Activated CD8-positive, alpha-beta memory T cell treated with anti-CD3 and anti-CD28 coated beads for 48 hours (primary cell): ENCODE measurements around the gene ADAMTS17.
"Not testable (repeated sequence)": the region's sequence is repeated elsewhere in the genome, so short reads cannot be mapped to it uniquely, and the experiment has no call there.

Experiments used
- DNase-seq, 3 experiments: peaks; one replicate each; pipeline ENCODE4 v3.0.0-alpha.2; 2020; ENCODE audit warnings: low read depth in 2 of 3, low spot score in 2 of 3

Gene ADAMTS17

DNA sequence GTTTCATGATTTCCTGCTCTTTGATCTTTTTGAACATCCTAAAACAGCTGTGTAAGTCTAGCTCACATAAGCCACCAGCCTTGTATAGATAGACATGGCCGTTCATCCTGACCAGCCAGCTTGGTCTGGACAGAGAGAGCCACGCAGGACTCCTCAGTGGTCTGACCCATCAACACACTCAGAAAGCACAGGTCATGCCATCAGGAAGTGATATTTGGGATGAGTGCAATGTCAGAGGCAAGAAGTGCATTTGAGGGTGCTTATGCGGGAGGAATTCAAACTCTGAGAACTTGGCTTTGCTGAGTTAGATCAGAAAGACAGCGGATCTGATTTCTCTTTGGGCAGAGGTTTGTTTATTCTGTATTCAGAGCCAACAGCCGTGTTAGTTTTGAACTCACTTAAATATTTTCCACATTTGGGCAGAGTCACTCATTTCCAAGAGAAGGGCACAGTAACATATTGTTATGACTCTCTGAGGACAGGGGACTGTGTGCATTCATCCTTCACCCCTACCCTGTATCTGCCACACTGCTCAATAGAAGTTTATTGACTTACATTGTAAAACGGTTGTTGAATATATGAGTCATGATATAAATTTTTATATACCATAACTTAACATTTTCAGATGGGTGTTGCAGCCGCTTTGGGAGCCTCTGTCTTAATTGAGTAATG lies 383.2 kb downstream of the ADAMTS17 start:
- no peak for DNase-seq

DNA sequence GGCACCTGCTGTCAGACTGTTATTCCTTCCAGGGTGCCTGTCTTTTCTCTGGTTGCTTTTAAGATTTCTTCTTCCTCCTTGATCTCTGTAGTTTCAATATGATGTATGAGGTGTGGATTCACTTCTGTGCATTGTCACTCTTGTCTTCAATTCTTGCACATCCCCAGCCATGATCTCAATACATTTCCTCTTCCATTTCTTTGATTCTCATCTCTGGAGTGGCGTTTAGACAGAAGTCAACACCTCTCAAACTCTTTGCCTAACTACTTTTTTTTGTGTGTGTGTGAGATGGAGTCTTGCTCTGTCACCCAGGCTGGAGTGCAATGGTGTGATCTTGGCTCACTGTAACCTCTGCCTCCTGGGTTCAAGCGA lies 384.1 kb downstream of the ADAMTS17 start:
- DNase-seq = no peak

DNA sequence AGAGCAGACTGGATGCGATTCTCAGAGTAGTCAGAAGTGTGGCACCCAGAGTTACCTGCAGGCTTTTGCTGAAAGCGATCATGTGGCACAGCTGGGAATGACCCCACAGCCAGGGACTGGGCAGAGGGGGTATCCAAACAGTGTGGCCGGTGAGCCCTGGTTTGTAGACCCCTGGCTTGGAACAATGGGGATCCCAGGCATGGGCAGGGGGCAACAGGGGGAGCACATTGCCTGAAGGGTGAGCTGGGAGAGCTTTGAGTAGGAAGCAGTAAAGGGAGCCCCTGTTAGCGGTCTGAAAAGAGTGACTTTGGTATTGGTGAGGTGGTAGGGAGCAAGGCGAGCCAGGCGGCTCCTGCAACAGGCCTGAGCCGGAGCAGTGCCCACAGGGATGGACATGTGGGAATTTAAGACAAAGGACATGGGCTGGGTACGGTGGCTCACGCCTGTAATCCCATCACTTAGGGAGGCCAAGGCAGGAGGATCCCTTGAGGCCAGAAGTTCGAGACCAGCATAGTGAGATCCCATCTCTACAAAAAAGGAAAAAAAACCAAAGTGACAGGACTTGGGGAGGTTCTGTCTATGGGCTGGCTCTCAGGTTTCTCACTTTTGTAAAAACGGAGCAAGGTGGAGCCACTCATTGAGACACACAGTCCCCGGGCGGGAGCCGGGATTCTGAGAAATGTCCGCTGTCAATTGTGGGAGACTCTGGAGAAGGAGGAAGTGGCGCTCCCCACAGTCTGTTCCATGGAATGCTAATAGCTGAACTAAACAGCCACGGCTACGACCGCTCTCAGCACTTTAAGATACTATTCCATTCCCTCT lies 384.7 kb downstream of the ADAMTS17 start:
- no peak for DNase-seq

DNA sequence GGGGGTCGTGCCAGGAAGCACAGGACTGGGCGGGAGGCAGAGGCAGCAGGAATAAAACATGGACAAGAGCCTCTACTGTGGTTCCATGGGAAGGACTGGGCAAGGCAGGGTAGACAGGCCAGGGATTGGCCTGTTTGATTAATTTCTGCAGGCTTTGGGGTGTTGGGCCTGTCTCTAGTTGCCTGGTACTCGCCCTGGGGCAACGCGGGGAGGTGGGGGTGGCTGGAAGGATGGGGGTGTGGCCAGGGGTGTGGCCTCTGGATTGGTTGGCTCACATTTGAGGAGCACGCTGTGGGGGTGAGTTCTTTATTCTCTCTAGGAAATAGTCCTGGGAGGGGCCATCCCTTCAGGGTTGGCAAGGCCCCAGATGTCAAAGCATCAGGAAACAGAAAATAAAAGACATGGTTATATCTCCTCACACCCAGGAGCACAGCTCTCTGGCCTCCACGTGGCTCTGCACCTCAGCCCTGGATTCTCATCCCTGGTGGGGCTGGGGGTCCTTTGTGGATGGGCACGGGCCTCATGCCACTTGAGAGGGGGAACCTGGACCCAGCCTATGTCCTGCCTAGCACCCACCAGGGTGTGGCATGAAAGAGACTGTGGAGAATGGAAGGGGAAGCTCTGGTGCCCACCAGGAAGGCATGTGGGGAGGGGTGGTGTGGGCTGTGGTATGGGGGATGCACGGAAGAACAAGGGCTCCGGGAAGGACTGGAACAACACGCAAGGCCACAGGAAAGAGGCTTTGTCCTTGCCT lies 385.6 kb downstream of the ADAMTS17 start:
- DNase-seq = no peak

DNA sequence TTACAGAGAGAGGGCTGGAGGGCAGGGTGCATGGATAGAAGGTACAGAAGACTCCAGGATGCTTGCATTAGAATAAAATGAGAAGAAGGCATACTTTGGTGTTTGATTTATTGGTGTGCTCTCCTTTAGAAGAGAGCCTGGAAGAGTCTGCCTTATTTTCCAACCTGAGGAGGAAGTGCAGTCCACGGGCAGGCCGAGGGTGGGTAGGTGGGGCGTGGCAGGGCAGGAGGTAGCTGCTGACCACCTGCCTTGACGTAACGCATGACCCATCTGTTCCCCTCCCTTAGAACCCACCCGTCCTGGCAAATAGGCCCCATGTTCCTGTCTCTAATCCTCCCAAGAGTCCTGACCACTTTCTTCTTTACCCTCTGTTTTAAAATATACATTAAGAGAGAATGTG lies 386.2 kb downstream of the ADAMTS17 start:
- DNase-seq = no peak

DNA sequence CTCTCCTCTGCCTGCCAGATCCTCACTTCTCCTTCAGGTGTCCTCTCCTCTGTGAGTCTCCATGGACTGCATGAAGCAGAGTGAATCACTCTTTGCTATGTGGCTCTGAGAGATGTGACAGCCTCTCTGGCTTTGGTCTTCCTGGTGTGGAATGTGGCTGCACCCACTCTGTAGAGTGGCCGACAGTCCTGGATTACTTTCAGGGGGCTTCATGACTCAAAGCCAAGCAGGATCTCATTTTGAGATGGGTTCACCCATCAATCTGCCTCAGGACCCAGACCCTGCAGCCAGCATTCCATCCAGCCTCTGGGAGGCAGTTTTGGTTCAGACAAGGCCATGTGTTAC lies 386.6 kb downstream of the ADAMTS17 start:
- no peak for DNase-seq

DNA sequence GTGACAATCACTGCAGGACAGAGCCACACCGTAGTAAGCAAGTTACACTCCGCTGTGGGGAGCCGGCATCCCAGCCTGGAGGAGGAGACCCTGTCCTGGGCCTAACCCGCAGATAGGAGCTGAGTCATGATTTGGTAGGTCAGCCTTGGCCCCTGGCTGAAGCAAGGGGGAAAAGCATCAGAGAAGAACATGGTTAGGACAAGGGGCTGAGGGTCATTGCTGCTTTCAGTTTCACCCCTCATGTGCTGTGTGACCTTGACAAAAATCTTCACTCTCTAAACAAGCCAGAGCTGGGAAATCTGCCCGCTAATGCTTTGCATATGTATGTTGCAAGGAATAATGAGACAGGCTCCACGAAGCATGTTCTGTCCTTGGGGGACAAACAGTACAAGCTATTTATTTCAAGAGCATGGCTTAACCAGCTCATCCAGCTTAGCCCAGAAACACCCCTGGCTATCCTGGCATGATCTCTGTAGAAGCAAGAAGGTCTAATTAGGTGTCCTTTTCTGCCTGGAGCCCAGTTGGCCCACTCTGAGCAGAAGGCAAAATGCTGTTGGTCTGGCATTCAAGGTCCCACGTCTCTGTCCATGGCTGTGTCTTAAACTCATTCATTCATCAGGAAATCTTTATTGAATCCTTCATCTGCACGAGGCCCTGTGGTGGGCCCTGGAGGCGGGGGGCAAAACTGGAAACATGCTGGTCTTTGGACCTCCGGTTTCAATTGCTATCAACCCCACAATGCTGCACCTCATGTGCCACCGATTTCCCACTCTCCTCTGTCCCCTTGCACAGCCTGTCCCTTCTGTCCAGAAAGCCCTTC lies 387.2 kb downstream of the ADAMTS17 start:
- DNase-seq = no peak

DNA sequence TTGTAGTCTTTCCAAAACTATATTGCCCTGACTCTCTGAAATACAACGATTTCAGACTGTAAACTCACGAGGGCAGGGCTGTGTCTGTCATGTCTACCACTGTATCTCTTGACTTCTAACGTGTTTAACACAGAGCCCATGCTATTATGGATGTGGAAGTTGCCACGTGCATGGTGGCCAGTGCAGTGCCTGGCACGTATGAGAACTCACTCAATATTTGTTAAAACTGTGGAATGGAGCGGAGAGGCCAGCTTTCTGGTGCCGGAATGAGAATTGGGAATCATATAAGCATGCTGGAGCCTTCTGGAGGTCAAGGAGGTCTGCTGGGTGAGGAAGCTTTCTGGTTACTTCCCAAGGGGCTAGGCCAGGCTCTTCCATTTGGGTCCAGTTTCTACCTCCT lies 387.9 kb downstream of the ADAMTS17 start:
- no peak for DNase-seq

DNA sequence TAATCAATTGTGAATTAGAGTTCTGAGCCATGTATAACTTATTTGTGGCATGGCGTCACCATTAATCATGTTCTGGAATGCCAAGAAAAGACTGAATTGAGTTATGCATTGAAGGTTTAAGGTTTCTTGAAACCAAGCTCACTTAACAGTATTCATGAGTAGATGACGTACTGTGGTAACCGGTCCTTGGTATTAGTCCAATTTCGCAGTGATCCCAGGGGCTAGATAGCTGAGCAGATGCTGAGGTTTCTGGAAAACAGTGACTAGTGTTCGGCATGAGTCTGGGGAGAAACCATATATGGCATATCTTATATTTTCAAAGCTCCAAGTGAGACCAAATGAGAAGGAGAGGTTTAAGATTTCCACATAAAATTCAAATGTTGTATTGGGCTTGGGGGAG lies 390.3 kb downstream of the ADAMTS17 start:
- DNase-seq = no peak

DNA sequence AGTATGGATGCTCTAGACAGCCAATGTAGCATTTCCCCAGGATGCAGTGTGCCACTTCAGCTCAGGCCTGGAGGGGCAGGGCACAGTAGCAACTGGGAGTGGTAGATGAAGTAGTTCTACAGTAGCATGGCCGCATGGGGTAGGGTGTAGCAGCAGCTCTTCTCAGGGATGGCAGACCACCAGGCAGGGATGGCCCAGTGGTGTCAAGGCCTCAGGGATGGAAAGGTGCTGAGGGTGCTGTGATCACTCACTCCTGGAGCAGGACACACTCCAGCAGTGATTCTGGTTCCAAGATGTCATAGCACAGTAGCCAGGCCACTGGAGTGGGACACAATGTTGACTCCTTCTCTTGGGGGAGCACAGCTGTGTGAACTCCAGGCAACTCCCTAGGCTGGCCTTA lies 397.6 kb downstream of the ADAMTS17 start:
- no peak for DNase-seq

DNA sequence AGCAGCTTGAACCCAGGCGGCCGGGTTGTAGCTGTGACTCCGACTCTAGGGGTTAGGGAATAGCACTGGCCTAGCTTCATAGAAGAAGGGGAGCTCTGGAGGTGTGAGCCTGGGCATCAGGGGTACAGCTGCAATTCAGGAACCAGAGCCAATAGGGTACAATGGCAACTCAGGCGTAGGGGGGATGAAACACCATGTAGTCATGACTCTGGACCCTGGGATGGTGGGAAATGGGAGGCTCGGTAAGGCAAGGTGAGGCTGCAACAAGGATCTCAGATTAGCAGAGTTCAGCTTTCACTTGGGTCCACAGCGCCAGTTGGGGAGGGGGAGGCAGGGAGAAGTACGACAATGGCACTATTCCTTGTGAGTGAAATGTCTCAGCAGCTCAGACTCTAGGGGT lies 398.3 kb downstream of the ADAMTS17 start:
- DNase-seq = no peak

DNA sequence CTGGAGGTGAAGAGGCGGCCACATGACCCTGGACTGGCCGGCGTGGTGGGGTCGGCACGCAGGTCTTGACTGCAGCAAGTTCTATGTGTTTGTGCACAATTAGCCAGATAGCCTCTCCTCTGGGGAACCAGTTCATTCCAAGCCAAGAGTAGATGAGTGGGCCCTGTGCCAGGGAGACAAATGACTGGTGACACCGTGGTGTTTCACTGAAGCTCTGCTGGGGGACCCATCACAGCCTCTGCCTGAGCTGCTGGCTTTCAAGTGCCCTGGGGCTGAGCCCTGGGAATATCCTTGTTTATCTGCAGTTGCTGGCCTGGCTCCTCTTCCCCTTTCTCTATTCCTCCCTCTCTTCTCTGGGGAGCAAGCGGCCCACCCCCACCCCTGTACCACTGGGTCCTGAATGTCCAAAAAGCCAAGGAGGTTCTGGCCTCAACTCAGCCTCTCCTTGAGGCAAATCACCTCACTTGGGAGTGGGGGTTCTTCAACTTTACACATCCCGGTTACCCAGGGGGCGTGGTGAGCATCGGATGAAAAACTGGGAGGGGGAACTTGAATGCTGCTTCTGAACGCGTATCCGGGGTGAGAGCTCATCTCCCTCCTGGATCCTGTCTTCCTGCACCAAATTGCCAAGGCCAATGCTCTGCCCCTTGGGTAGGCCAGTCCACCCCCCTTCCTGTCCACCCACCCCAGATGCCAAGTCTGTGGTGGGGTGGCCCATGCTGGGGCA lies 408.9 kb downstream of the ADAMTS17 start:
- no peak for DNase-seq

DNA sequence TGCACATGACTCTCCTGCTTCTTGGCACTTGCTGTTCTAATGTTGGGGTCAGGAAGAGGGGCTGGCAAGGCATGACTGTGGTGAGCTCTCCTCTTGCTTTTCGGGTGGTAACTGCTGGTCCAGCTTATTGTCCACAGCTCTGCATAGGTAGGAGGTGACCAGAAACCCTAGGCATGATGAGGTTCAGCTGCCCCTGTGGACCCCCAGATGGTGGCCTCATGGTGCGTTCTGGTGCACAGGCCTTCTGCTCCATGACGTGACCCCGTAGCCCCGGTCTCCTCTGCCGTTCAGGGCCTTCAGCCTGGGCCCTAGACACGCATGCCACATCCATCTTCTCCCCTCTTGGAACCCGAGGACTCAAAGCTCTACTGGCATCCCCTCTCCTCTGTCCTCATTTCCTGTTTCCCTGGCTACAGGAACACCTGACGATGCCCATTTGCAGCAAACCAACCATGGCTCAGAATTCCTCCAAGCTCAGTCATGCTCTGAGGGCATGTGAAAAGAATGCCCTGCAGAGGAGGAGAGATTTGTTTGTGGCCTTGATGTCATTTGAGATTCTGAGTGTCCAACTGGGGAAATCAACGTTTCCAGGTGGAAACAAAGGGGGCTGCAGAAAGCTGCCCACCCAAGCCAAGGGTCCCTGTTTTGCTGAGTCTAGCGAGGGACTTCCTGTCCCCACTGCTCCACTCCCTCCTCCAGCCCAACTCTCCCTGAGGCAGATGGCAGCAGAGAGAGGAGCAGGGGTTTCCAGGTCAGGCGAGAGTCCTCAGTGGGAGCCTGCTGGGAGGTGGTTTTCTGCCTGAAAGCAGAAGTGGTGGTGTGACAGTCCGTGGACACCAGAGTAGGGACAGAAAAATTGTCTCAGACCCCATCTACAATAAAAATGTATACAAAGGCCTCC lies 409.8 kb downstream of the ADAMTS17 start:
- DNase-seq = no peak

DNA sequence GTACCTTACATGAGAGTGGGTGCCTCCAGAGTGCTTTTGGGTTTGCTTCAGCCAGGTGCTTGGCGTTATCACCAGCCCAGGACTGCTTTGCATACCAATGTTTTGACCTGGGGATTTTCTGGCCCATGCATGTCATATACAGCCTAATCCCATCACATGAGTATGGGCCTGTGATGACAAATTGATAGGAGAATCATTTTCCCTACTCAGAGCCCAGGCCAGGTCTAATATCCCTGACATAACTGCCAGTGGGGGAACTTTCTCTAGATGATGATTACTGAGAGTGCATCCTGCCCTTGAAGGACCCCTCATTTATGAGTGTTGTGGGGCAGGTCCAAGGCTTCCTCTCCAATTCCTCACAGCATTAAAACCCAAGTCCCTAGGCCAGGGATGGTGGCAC lies 411.1 kb downstream of the ADAMTS17 start:
- no peak for DNase-seq

DNA sequence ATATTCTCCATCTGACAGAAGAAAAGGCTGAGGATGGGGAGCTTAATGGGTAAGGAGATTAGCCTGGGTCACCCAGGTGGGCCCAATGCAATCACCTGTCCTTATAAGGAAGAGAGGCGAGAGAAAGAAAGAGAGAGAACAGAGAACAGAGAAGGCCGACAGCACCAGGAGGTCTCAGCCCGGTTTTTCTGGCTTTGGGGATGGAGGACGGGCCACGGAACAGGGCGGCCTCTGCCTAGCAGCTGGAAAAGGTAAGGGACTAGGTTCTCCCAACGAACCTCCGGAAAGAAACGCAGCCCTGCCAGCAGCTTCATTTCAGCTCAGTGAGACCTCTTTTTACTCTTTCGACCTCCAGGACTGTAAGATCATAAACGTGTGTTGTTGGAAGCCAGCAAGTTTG lies 412.5 kb downstream of the ADAMTS17 start:
- no peak for DNase-seq

DNA sequence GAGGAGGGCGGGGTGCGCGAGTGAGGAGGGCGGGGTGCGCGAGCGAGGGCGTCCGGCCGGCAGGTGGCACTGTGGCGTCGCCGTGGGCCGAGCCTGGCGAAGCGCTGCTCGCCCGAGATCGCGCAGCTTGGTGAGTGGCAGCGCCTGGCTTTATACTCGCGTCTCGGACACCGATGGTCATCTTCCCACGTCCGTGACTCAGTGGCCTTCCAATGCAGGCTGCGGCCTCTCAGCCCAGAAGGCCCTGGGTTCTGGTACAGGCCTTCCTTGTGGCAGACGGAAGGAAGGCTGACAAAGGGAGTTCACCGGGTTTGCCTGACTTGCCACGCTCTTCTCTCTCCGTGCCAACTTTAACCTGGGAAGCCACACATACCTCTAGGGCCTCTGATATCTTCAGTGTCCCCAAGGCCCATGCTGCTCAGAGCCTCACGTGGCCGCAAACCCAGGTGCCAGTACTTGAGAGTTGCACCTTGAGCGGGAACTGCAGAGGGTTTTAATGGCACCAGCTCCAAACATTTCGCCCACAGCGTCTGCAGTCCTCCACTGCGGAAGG lies 413.3 kb downstream of the ADAMTS17 start:
- peak; percentile 63 to 74 (median 66) for DNase-seq

DNA sequence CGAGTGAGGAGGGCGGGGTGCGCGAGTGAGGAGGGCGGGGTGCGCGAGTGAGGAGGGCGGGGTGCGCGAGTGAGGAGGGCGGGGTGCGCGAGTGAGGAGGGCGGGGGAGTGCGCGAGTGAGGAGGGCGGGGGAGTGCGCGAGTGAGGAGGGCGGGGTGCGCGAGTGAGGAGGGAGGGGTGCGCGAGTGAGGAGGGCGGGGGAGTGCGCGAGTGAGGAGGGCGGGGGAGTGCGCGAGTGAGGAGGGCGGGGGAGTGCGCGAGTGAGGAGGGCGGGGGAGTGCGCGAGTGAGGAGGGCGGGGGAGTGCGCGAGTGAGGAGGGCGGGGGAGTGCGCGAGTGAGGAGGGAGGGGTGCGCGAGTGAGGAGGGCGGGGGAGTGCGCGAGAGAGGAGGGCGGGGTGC lies 415.2 kb downstream of the ADAMTS17 start:
- not testable (repeated sequence) for DNase-seq

DNA sequence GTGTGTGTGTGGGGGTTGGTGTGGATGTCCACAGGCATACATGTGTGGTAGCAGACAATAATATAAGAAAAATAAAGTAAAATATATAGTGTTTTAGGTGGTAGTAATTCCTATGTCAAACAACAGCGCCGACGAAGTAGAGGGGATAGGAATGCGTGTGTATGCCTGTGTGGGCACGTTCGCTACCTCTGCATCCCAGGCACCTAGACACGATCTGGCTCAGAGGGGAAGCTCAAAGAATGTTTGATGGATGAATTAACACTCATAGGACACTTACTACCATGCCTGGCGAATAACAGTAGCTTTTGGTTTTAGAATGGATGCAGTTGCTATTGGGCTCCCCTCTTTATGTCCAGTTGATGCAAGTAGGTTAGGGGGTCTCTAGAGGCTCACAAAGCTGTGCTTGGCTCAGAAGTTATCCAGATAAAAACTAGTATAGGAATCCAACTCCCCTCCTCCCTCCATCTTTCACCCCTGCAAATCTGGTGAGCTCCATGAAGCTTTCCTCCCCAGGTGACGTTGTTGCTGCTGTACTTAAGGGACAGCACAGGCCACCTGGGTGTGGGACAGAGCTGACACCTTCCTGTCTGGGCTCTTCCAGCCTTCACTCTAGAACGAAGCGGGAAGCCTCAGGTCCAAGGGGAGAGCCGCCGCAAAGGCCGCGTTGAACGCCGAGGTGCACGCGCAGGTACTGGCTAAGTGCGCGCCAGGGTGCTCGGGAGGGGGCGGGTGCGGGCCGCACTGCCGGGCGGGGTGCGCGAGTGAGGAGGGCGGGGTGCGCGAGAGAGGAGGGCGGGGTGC lies 415.9 kb downstream of the ADAMTS17 start:
- peak; percentile 12 to 33 (median 29) for DNase-seq

DNA sequence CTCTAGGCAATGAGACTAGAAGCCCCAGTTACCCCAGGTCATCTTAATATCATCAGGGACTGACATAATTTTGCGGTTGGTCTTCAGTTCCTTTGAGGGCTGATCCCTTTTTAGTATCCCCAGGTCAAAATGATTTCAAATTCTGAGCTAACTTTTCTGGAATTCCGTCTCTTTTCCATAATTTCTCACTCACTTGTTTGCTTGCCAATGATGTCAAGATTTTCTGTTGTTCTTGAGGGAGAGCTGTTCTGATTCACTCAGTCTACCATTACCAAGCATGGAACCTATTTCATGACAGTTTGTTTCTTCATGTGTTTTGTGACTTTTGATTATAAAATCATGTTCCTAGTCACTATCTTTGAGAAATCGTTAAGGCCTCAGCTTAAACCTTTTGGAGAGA lies 418.1 kb downstream of the ADAMTS17 start:
- no peak for DNase-seq
